IgD-negative memory B cell (primary cell): ENCODE results near the gene MCM8. TPM values are rescaled to one million over a fixed set of nuclear protein-coding genes. Genes with fewer than 3 reads are reported as not detected.
"Not testable (repeated sequence)": the region's sequence is repeated elsewhere in the genome, so short reads cannot be mapped to it uniquely, and the experiment has no call there.

Experiments
- H3K27ac Mint-ChIP-seq, 3 donors: one replicate each; pipeline ENCODE4 v1.8.0; 2020 to 2022; ENCODE audit warnings: mild to moderate bottlenecking in 3 of 3, mixed read lengths in 3 of 3, moderate library complexity in 1 of 3
- H3K27me3 Mint-ChIP-seq: one replicate; pipeline ENCODE4 v1.8.0; 2021; ENCODE audit warnings: mixed read lengths
- H3K36me3 Mint-ChIP-seq: one replicate; pipeline ENCODE4 v1.8.0; 2020; ENCODE audit warnings: mild to moderate bottlenecking, mixed read lengths
- H3K4me1 Mint-ChIP-seq, 3 donors: one replicate each; pipeline ENCODE4 v1.8.0; 2020 to 2022; ENCODE audit warnings: mixed read lengths in 3 of 3, mild to moderate bottlenecking in 1 of 3
- H3K4me3 Mint-ChIP-seq, 4 donors: one replicate each; pipeline ENCODE4 v1.8.0; 2020 to 2022; ENCODE audit warnings: mild to moderate bottlenecking in 4 of 4, mixed read lengths in 4 of 4, moderate library complexity in 3 of 4
- H3K9me3 Mint-ChIP-seq, 3 donors: one replicate each; pipeline ENCODE4 v1.8.0; 2020 to 2021; ENCODE audit warnings: mixed read lengths in 3 of 3, mild to moderate bottlenecking in 1 of 3
- polyA plus RNA-seq: library from polyadenylated mRNA; unstranded; fragments of 300-500 nt; fragmentation: Illumina TruSeq; gene quantifications from one replicate; pipeline ENCODE4 v1.2.3, GENCODE V29; 2021

Gene MCM8
- polyA plus RNA-seq, 1 donor from 2014 or later: 0.93 TPM

GRCh38 chr20:6007094-6007528, 56.7 kb downstream of the MCM8 start:
- Mint-ChIP-seq H3K4me3 (peak overlapping the region; percentile 95 to 99 (median 98)), H3K9me3 (no peaks in the 10 kb centered on the region), H3K27ac (peak overlapping the region in 2 of 3 donors; percentile 89 to 91), H3K27me3 (no peaks in the 10 kb centered on the region), H3K4me1 (peaks cover 15 to 44% (median 20%) of the 10 kb centered on the region in 3 donors), H3K36me3 (peaks cover 3% of the 10 kb centered on the region)

DNA sequence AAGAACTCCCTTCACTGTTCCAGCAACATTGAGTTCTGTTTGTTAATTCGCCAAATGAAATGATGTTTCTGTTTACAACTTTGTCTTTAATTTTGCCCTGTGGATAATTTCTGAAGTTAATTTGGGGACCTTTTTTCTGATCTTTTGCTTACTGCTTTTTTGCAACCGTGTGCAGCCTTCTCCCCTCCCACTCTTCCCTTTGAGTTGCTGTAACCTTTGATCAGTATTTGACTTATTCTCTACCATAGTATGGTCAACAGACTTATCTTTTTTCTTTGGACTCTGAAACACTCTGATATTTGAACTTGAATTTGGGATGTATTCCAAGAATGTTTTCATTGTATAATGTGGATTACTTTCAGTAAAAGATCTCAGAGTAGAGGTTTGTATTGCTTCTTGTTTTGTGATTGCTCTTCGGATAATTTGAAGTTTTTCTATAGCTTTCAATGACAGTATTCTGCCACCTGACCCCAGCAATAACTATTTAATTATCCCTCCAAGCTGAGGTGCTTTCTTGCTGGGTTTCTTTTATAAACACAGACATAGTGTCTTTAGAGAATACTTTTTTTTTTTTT, 57.2 kb downstream of the MCM8 start:
- H3K36me3 Mint-ChIP-seq: peaks cover 3% of the 10 kb centered on the region
- H3K4me1 Mint-ChIP-seq: peaks cover 15 to 49% (median 21%) of the 10 kb centered on the region in 3 donors
- peak overlapping the region in 2 of 3 donors; percentile 89 to 91 for H3K27ac Mint-ChIP-seq
- H3K9me3 Mint-ChIP-seq: no peaks in the 10 kb centered on the region
- no peaks in the 10 kb centered on the region for H3K27me3 Mint-ChIP-seq
- peak overlapping the region; percentile 69 to 99 (median 96) for H3K4me3 Mint-ChIP-seq

GRCh38 chr20:6008254-6008653, 57.8 kb downstream of the MCM8 start:
- Mint-ChIP-seq H3K4me1 (peaks cover 15 to 50% (median 22%) of the 10 kb centered on the region in 3 donors), H3K4me3 (peak overlapping the region in 1 of 4 donors; percentile 99), H3K9me3 (no peaks in the 10 kb centered on the region), H3K36me3 (peaks cover 3% of the 10 kb centered on the region), H3K27me3 (no peaks in the 10 kb centered on the region), H3K27ac (peak overlapping the region in 1 of 3 donors; percentile 45)

DNA sequence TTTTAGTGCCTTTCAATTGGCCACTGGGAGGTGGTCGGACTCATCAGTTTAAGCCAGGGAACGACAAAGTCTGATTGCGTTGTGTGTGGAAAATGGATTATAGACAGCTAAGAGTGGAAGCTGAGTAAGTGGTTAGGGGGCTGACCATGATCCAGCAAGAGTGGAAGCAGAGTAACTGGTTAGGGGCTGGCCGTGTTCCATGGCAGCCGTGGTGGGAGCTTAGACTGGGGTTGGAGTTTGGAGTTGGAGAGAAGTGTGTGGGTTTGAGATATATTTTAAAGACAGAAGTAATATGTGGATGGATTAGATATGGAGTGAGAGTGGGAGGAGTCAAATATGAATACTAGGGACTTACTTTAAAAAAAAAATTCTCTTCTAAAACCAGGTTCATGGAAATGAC, 61.7 kb downstream of the MCM8 start:
- Mint-ChIP-seq H3K27me3 (no peaks in the 10 kb centered on the region), H3K4me3 (no peak overlapping the region), H3K36me3 (peaks cover 4% of the 10 kb centered on the region), H3K4me1 (peaks cover 18 to 34% (median 18%) of the 10 kb centered on the region in 3 donors), H3K27ac (peak overlapping the region in 1 of 3 donors; percentile 15), H3K9me3 (no peaks in the 10 kb centered on the region)

DNA sequence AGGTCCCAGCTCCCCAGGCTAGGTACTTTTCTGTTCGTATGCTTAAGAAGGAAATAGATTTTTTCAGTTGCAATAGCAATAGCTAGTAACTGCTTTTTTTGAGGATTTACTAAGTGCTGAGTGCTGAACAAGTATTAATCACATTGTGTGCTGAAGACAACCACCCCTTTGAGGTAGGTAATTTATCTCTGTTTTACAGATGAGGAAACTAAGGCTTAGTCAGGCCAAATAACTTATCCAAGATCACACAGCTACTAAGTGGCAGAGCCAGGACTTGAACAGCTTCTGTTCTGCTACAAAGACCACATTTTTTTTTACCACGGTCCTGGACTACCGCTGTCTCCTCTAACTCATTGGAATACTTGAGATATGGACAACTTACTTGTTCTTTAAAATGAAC, 63.6 kb downstream of the MCM8 start:
- H3K4me1 Mint-ChIP-seq: peaks cover 7 to 21% (median 12%) of the 10 kb centered on the region in 3 donors
- no peak overlapping the region for H3K4me3 Mint-ChIP-seq
- H3K36me3 Mint-ChIP-seq: peaks cover 6% of the 10 kb centered on the region
- H3K27ac Mint-ChIP-seq: no peak overlapping the region
- no peaks in the 10 kb centered on the region for H3K9me3 Mint-ChIP-seq
- no peaks in the 10 kb centered on the region for H3K27me3 Mint-ChIP-seq

DNA sequence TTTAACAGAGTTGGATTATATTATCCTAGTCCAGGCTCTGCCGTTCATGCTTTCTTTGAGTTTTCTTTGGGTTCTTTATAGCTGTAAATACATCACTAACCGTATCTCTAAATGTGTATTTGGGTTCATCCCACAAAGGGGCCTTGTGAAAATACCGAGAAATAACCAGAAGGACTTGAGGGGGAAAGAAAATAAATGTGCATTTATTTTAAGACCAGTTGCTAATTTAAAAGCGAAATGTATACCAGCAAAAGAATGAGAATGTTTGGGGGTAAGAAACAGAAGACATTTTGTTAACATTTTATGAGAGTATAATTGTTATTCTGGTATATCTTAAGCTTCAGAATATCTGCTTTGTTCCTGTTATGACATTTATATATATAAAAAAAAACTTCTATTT, 64.5 kb downstream of the MCM8 start:
- H3K27me3 Mint-ChIP-seq: no peaks in the 10 kb centered on the region
- H3K36me3 Mint-ChIP-seq: peaks cover 3% of the 10 kb centered on the region
- no peak overlapping the region for H3K4me3 Mint-ChIP-seq
- no peak overlapping the region for H3K27ac Mint-ChIP-seq
- peaks cover 7 to 18% (median 8%) of the 10 kb centered on the region in 3 donors for H3K4me1 Mint-ChIP-seq
- H3K9me3 Mint-ChIP-seq: no peaks in the 10 kb centered on the region

DNA sequence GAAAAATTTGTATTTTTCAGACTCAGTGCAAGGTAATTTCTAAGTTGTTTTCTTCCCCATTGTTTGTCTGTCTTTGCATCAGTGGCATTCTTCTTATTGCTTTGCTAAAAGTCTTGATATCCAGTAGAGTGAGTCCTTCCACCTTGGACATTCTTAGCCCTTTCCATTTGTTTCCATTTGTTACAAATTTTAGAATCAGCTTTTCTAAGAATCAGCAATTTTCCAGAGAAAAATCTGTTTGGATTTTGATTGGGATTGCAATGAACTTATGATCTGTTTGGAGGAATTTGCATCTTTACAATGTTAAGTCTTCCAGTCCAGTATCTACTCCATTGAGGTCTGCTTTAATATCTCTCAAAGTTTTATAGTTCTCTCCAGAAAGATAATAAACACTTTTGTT, 67.0 kb downstream of the MCM8 start:
- Mint-ChIP-seq H3K27ac (no peak overlapping the region), H3K27me3 (no peaks in the 10 kb centered on the region), H3K4me1 (peaks cover 4 to 12% (median 9%) of the 10 kb centered on the region in 3 donors), H3K4me3 (no peak overlapping the region), H3K36me3 (peaks cover 5% of the 10 kb centered on the region), H3K9me3 (no peaks in the 10 kb centered on the region)

- no peaks in the 10 kb centered on the region for H3K9me3 Mint-ChIP-seq
- peaks cover 3 to 16% (median 9%) of the 10 kb centered on the region in 3 donors for H3K4me1 Mint-ChIP-seq
- peaks cover 5% of the 10 kb centered on the region for H3K36me3 Mint-ChIP-seq
These were observed 67.4 kb downstream of the MCM8 start for GRCh38 chr20:6017880-6018279.

GRCh38 chr20:6024768-6025167, 74.3 kb downstream of the MCM8 start:
- Mint-ChIP-seq H3K4me1 (peaks cover 3 to 9% (median 7%) of the 10 kb centered on the region in 3 donors), H3K27ac (no peak overlapping the region), H3K27me3 (no peaks in the 10 kb centered on the region), H3K4me3 (no peak overlapping the region), H3K9me3 (no peaks in the 10 kb centered on the region), H3K36me3 (peaks cover 18% of the 10 kb centered on the region)

More at GRCh38 chr20:6017880-6018279, 67.4 kb downstream of the MCM8 start:
- Mint-ChIP-seq H3K27me3 (no peaks in the 10 kb centered on the region), H3K27ac (no peak overlapping the region), H3K4me3 (no peak overlapping the region)

DNA sequence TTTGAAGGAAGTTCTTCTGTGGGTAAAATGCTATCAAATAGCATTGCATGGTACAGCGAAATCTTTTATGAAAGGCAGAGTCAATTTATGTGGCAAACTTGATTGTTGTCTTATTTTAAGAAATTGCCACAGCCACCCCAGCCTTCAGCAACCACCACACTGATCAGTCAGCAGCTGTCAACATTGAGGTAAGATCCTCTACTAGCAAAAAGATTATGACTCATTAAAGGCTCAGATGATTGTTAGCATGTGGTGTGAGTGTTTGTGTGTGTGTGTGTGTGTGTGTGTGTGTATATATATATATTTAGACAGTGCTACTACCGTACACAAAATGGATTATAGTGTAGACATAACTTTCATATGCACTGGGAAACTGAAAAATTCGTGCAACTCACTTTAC, 75.6 kb downstream of the MCM8 start:
- Mint-ChIP-seq H3K27me3 (no peaks in the 10 kb centered on the region), H3K4me1 (peaks cover 3 to 8% (median 6%) of the 10 kb centered on the region in 3 donors), H3K4me3 (no peak overlapping the region), H3K36me3 (peaks cover 15% of the 10 kb centered on the region), H3K27ac (no peak overlapping the region), H3K9me3 (no peaks in the 10 kb centered on the region)

DNA sequence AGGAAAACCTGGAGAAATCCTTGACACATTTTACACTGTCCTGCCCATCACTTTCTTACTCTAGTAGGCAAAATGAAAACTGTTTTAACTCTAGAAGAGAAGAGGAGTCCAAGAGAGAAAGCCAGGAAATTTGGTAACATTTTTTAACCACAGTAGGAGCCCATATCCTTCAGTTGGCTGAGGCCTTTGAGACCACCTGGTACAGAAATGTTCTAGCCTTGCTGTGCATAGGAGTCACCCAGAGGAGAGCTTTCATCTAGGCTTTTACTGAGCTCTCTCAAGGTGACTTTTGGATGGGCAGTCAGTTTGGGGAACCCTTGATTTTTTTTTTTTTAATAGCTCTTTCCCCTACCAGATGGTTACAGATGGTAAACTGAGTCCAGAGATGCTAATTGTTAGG, 78.4 kb downstream of the MCM8 start:
- Mint-ChIP-seq H3K9me3 (no peaks in the 10 kb centered on the region), H3K27ac (no peak overlapping the region), H3K4me3 (no peak overlapping the region), H3K36me3 (peaks cover 15% of the 10 kb centered on the region), H3K27me3 (no peaks in the 10 kb centered on the region), H3K4me1 (peaks cover 0 to 2% (median 0%) of the 10 kb centered on the region in 3 donors)

DNA sequence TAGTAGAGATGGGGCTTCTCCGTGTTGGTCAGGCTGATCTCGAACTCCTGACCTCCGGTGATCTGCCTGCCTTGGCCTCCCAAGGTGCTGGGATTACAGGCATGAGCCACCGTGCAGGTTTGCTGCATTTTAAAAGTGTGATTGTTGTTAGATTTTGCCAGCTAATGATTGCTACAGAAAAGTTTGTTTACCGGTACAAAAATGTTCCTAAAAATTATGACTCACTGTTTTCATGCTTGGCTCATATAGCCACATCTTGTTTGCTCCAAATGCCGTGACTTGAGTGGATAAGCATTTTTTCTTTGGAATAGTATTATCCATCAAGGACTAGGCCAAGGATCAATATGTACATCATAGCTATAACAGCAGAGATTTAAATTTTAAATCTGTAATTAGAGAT, 79.1 kb downstream of the MCM8 start:
- Mint-ChIP-seq H3K27me3 (no peaks in the 10 kb centered on the region), H3K4me3 (no peak overlapping the region), H3K27ac (no peak overlapping the region), H3K36me3 (peaks cover 13% of the 10 kb centered on the region), H3K9me3 (no peaks in the 10 kb centered on the region), H3K4me1 (peaks cover 0 to 3% (median 0%) of the 10 kb centered on the region in 3 donors)

GRCh38 chr20:6030453-6031080, 80.1 kb downstream of the MCM8 start:
- no peaks in the 10 kb centered on the region for H3K9me3 Mint-ChIP-seq
- H3K4me3 Mint-ChIP-seq: no peak overlapping the region
- peaks cover 0 to 5% (median 0%) of the 10 kb centered on the region in 3 donors for H3K4me1 Mint-ChIP-seq
- H3K27me3 Mint-ChIP-seq: no peaks in the 10 kb centered on the region
- H3K27ac Mint-ChIP-seq: no peak overlapping the region
- H3K36me3 Mint-ChIP-seq: peaks cover 6% of the 10 kb centered on the region

DNA sequence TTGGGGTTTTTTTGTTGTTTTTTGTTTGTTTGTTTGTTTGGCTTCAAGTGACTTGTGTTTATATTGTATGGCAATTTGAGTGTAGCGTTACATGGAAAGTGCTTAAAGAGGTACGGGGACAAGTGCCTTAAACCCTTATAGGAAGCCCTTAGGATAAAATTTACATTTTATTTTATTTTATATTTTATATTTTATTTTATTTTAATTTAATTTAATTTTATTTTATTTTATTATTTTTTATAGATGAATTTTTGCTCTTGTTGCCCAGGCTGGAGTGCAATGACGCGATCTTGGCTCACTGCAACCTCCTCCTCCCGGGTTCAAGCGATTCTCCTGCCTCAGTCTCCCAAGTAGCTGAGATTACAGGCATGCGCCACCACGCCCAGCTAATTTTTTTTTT, 82.5 kb downstream of the MCM8 start:
- not testable (repeated sequence) for H3K4me3 Mint-ChIP-seq, H3K27ac Mint-ChIP-seq, H3K36me3 Mint-ChIP-seq, H3K27me3 Mint-ChIP-seq, H3K9me3 Mint-ChIP-seq, H3K4me1 Mint-ChIP-seq

GRCh38 chr20:6034134-6034969, 83.9 kb downstream of the MCM8 start:
- Mint-ChIP-seq H3K27ac (peak overlapping the region in 1 of 3 donors; percentile 67), H3K9me3 (no peaks in the 10 kb centered on the region), H3K4me1 (peaks cover 0 to 3% (median 0%) of the 10 kb centered on the region in 3 donors), H3K36me3 (peaks cover 5% of the 10 kb centered on the region), H3K27me3 (no peaks in the 10 kb centered on the region), H3K4me3 (no peak overlapping the region)
